Caco-2 (cell line): ENCODE data around the gene RASGRP3. TPM values are rescaled to one million over a fixed set of nuclear protein-coding genes. Genes with fewer than 3 reads are reported as not detected.

ENCODE experiments used
- BruUV-seq: library from RNA; stranded (reverse); fragments of 400-500 nt; replicated peaks from 2 replicates; lab custom pipeline; 2021; lab: Mats Ljungman, UMichigan
- CTCF ChIA-PET: fragments of 300-600 bp; sonication (Branson Sonifier 250); formaldehyde crosslinking; loops from one replicate; lab custom pipeline; 2022; ENCODE audit warnings: antibody characterized with exemption; lab: Charles Lee
- POLR2A ChIA-PET: fragments of 300-600 bp; sonication (Branson Sonifier 250); formaldehyde crosslinking; loops from one replicate; lab custom pipeline; 2022; ENCODE audit warnings: antibody characterized with exemption; lab: Charles Lee
- DNase-seq, 2 experiments: peaks; one replicate each; pipeline versions ENCODE4 v3.0.0 to v3.0.0-alpha.2; 2020 to 2022
- H3K27me3 ChIP-seq: replicated peaks from 2 replicates; pipeline ENCODE4 v1.6.0; 2011; ENCODE audit warnings: low read length; ENCODE audit not compliant: control insufficient read depth, insufficient read depth
- H3K36me3 ChIP-seq: 2 replicates; pipeline ENCODE4 v1.5.1; 2011; ENCODE audit warnings: low read length; ENCODE audit not compliant: control insufficient read depth, insufficient read depth
- H3K4me1 ChIP-seq: fragments of 250-450 bp; sonication (Bioruptor Pico); 2 replicates; pipeline ENCODE4 v1.5.1; 2020; ENCODE audit warnings: mild to moderate bottlenecking
- H3K4me3 ChIP-seq: 2 replicates; pipeline ENCODE4 v1.5.1; 2011; ENCODE audit warnings: low read depth, mild to moderate bottlenecking, control low read depth, low read length
- H3K9me3 ChIP-seq: fragments of 250-450 bp; sonication (Bioruptor Pico); 2 replicates; pipeline ENCODE4 v1.5.1; 2020; ENCODE audit warnings: mild to moderate bottlenecking, moderate library complexity
- H3K27ac Mint-ChIP-seq: one replicate; pipeline ENCODE4 v1.8.0; 2022; ENCODE audit warnings: mixed read lengths; ENCODE audit not compliant: unreplicated experiment
- H3K27me3 Mint-ChIP-seq: one replicate; pipeline ENCODE4 v1.8.0; 2022; ENCODE audit warnings: mixed read lengths; ENCODE audit not compliant: insufficient read depth, unreplicated experiment
- H3K36me3 Mint-ChIP-seq: one replicate; pipeline ENCODE4 v1.8.0; 2022; ENCODE audit warnings: mild to moderate bottlenecking, mixed read lengths; ENCODE audit not compliant: insufficient read depth, unreplicated experiment
- H3K4me1 Mint-ChIP-seq: one replicate; pipeline ENCODE4 v1.8.0; 2022; ENCODE audit warnings: low read depth, mixed read lengths; ENCODE audit not compliant: unreplicated experiment
- H3K4me3 Mint-ChIP-seq: one replicate; pipeline ENCODE4 v1.8.0; 2022; ENCODE audit warnings: mild to moderate bottlenecking, moderate library complexity, mixed read lengths; ENCODE audit not compliant: unreplicated experiment
- H3K9me3 Mint-ChIP-seq: one replicate; pipeline ENCODE4 v1.8.0; 2022; ENCODE audit warnings: mixed read lengths; ENCODE audit not compliant: unreplicated experiment
- intact Hi-C: fragments of 100-400 bp; cut with micrococcal nuclease; formaldehyde crosslinking; loops from one replicate; pipeline ENCODE4 v1.10.0; 2022; ENCODE audit not compliant: unreplicated experiment
- total RNA-seq: library from RNA; stranded (reverse); gene quantifications from 2 replicates; pipeline ENCODE4 v1.2.3, GENCODE V29; 2022
- TF ChIP-seq, protein P1 (sequence below), 2 experiments: fragments of 200-600 bp in 1 of 2; IDR thresholded peaks; 1 replicate in 1 of 2; 2 replicates in 1 of 2; pipeline versions ENCODE4 v1.5.1 to v1.8.0; 2011 to 2022; ENCODE audit warnings: antibody characterized with exemption in 1 of 2, control low read depth in 1 of 2, inconsistent platforms in 1 of 2, low read depth in 1 of 2, low read length in 1 of 2, mild to moderate bottlenecking in 1 of 2, moderate library complexity in 1 of 2; ENCODE audit not compliant: insufficient read depth in 1 of 2, severe bottlenecking in 1 of 2, unreplicated experiment in 1 of 2

The RASGRP3 gene
- total RNA-seq, 1 experiment from 2014 or later: 9.2 TPM

DNA sequence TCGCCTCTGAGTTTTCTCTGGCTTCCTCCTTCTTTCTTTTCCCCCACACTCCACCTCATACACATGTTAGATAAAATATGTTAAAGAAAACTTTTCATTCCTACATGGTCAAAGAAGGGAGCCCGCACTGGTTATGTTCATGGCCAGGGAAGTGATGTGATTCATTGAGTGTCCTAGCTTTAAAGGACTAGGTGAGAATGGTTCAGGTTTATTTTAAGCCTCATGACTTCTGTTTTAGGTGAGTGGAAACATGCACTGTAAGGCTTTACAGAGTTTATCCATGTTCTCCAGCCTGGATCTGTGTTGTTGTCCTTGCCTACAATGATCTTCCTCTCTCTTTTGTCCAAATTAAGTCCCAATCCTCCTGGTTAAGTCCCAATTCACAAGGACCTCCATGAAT is 56.5 kb downstream of the RASGRP3 start:
- no peak overlapping the region for H3K27ac Mint-ChIP-seq
- DNase-seq: no peak
- H3K4me3 Mint-ChIP-seq: no peak overlapping the region
- no peak overlapping the region for H3K4me3 ChIP-seq
- H3K27me3 ChIP-seq: no peaks in the 10 kb centered on the region
- H3K36me3 ChIP-seq: no peaks in the 10 kb centered on the region
- H3K9me3 ChIP-seq: no peaks in the 10 kb centered on the region
- no peaks in the 10 kb centered on the region for H3K27me3 Mint-ChIP-seq
- BruUV-seq: no TSS peak
- ChIA-PET CTCF (no interaction called here), POLR2A (no interaction called here)
- no peaks in the 10 kb centered on the region for H3K9me3 Mint-ChIP-seq
- TF ChIP-seq, protein P1, sequence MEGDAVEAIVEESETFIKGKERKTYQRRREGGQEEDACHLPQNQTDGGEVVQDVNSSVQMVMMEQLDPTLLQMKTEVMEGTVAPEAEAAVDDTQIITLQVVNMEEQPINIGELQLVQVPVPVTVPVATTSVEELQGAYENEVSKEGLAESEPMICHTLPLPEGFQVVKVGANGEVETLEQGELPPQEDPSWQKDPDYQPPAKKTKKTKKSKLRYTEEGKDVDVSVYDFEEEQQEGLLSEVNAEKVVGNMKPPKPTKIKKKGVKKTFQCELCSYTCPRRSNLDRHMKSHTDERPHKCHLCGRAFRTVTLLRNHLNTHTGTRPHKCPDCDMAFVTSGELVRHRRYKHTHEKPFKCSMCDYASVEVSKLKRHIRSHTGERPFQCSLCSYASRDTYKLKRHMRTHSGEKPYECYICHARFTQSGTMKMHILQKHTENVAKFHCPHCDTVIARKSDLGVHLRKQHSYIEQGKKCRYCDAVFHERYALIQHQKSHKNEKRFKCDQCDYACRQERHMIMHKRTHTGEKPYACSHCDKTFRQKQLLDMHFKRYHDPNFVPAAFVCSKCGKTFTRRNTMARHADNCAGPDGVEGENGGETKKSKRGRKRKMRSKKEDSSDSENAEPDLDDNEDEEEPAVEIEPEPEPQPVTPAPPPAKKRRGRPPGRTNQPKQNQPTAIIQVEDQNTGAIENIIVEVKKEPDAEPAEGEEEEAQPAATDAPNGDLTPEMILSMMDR (IDR thresholded peaks at IDR 0.05; ENCODE audit: insufficient read depth in 1 of 2, low read depth in 1 of 2, low read length in 1 of 2, severe bottlenecking in 1 of 2, unreplicated experiment in 1 of 2): no peak
- no peaks in the 10 kb centered on the region for H3K4me1 Mint-ChIP-seq
- intact Hi-C loops: no loop called here
- H3K36me3 Mint-ChIP-seq: no peaks in the 10 kb centered on the region
- no peaks in the 10 kb centered on the region; the same call in 1 of the 2 replicates for H3K4me1 ChIP-seq

DNA sequence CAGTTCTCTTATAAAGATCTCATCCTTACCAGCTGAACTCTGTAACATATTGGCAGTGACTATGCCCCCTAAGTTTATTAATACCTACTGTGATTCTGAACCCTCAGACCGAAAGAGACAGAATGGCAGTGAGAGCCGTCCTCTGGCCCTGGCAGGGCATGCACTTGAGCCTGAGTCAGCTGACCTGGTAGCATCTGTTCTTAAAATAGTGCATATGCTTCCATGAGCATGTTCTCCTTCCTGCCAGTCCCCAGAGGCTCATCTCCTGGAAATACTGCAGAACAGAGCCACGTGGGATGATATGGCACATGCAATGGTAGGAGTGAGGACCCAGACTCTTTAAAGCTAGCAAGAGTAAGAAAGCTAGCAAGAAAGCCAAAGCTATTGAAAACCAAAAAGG is 59.0 kb downstream of the RASGRP3 start:
- CTCF ChIA-PET: no interaction called here
- POLR2A ChIA-PET: no interaction called here
- intact Hi-C loops: no loop called here
- Mint-ChIP-seq H3K27ac (no peak overlapping the region), H3K27me3 (no peaks in the 10 kb centered on the region), H3K36me3 (no peaks in the 10 kb centered on the region), H3K4me3 (no peak overlapping the region), H3K4me1 (no peaks in the 10 kb centered on the region), H3K9me3 (no peaks in the 10 kb centered on the region)
- BruUV-seq: no TSS peak
- H3K4me3 ChIP-seq: no peak overlapping the region
- TF ChIP-seq, protein P1 (IDR thresholded peaks at IDR 0.05; ENCODE audit: insufficient read depth in 1 of 2, low read depth in 1 of 2, low read length in 1 of 2, severe bottlenecking in 1 of 2, unreplicated experiment in 1 of 2): no peak
- no peaks in the 10 kb centered on the region for H3K4me1 ChIP-seq
- no peaks in the 10 kb centered on the region for H3K9me3 ChIP-seq
- no peaks in the 10 kb centered on the region for H3K36me3 ChIP-seq
- no peak for DNase-seq
- no peaks in the 10 kb centered on the region for H3K27me3 ChIP-seq

DNA sequence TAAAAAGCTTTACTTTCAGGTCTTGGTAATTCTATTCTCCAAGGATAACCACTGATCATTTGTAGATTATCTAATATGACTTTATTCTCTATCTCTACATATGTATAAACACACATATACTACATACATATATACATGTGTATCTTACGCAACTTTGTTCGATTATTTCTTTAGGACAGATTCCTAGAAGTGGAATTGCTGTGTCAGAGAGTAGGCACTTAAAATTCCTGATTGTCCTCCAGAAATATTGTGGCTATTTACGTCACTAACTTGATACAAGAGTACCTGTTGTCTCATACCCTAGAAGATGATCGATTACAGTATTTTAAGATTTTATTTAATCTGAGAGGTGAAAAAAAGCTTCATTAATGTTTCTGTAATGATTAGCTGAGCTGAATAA is 64.8 kb downstream of the RASGRP3 start:
- no peaks in the 10 kb centered on the region for H3K27me3 ChIP-seq
- Mint-ChIP-seq H3K36me3 (no peaks in the 10 kb centered on the region), H3K9me3 (no peaks in the 10 kb centered on the region), H3K4me3 (no peak overlapping the region), H3K27ac (no peak overlapping the region), H3K27me3 (no peaks in the 10 kb centered on the region), H3K4me1 (no peaks in the 10 kb centered on the region)
- H3K4me3 ChIP-seq: no peak overlapping the region
- BruUV-seq: no TSS peak
- H3K4me1 ChIP-seq: no peaks in the 10 kb centered on the region
- 0 out of 2 replicates have a peak, but pooled peaks cover 4% of the 10 kb centered on the region for H3K9me3 ChIP-seq
- DNase-seq: no peak
- intact Hi-C loops: no loop called here
- ChIA-PET CTCF (interaction anchor here (1.0 kb wide), 1 partner anchor 66 kb away, joined by 4 read pairs; no protein-coding TSS in a partner anchor), POLR2A (no interaction called here)
- H3K36me3 ChIP-seq: no peaks in the 10 kb centered on the region
- TF ChIP-seq, protein P1 (IDR thresholded peaks at IDR 0.05; ENCODE audit: insufficient read depth in 1 of 2, low read depth in 1 of 2, low read length in 1 of 2, severe bottlenecking in 1 of 2, unreplicated experiment in 1 of 2): no peak
